Inferior parietal cortex (tissue), 1 donor: ENCODE measurements around the gene TCERG1L.
"Not testable (repeated sequence)": the region's sequence is repeated elsewhere in the genome, so short reads cannot be mapped to it uniquely, and the experiment has no call there.

Experiments
- DNase-seq: peaks from one replicate; pipeline ENCODE4 v3.0.0-alpha.2; 2016; ENCODE audit errors: extremely low spot score

TCERG1L gene

DNA sequence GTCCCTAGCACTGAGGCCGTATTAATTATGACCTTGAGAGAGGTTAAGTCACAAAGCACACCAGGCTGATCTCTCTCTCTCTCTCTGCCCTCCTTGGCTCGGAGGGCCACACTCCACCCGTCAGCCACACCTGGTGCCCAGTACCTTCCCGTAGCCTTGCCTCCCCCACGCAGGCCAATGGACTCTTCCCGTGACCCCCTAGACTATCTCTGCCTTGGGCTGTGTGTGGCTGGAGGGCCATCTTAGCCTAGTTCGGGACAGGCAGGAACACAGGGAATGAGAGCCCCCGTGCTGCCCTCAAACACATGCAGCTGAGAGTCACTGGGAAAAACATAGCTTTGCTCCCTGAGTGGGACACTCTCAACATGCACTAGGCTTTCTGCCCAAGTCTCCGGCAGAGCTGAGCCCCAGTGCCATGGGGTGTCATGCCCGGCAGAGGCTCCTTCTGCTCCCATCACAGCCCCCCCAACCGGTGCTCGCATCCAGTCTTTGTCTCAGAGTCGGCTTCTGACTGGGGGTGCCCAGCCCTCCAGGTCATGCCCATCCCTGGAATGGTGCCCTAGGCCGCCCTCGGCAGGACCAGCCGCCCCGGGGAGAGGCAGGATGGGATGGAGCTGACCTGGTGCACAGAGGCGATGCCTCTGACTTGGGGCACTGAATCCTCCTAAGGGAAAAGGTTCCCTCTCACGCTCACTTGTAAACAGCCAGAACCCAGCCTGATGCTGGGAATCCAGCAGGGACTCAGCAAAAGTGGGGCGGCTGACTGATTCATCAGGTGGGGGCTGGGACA, 63.0 kb downstream of the TCERG1L start:
- DNase-seq = no peak

DNA sequence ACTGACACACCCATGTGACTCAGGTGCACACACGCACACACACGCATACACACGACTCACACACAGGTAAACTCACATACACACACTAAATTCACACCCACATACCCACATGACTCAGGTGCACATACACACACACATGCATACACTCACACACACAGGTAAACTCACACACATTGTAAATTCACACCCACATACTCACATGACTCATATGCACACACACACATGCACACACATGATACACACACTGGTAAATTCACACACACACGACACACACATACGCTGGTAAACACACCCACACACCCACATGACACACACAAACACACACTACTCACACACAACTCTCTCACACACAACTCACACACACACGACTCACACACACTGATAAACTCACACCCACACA, 63.6 kb downstream of the TCERG1L start:
- no peak for DNase-seq

DNA sequence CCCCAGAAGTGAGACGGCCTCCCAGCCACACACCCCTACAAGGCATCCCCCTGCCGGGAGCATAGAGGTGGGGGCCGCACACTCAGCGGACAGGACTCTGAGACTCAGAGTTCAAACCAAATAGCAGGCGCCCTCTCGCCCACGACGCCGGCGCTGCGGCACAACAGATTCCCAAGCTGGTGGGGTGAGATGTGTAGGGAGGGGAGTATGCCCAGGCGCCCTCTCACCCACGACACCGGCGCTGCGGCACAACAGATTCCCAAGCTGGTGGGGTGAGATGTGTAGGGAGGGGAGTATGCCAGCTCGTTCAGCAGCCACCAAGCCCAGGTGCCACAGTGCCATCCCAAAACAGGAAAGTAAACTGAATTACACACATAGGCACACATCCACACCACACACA, 64.7 kb downstream of the TCERG1L start:
- no peak for DNase-seq

DNA sequence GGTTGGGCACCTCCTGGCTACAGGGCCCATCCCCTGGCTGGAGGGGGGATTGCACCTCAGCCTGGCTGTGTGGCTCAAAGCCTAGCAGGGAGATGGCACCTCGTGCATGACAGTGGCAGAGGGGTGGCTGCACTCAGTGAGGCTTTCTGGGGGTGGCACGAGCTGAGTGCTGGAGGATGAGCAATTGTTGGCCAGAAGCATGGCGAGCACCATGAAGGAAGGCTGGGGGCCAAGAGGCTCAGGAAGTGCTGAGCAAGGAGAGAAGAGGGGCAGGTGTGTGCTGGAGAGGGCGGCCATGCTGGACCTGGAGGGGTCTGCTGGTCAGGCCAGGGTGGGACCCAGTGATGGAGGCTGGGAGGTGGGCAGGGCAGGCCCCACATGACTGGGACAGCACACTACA, 65.4 kb downstream of the TCERG1L start:
- DNase-seq = no peak

DNA sequence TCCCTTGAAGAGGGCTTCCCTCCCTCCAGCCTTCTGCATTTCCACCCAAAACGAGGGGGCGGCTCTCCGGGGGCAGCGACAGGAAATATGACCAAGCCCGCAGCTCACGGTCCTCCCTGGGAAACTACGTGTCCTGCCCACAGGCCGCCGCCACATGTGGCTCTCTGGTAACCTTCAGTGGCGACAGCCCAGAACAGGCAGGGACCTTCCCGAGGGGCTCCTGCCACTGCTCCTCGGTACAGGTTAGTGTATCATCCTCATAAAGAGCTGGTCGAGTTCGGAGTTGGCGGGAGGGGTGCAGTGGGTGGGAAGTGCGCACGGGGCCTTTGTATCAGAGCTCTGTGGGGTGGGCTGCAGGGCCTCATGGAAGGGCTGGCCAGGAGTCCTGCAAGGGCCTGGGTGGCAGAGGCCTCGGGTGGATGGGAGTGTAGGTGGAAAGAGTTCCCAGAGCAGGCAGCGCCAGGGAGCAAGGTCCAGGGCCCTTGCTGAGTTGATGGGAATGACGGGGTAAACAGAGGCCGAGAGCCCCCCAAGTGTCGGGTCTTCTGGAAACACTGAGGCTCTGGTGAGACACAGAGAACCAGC, 66.0 kb downstream of the TCERG1L start:
- DNase-seq = no peak

DNA sequence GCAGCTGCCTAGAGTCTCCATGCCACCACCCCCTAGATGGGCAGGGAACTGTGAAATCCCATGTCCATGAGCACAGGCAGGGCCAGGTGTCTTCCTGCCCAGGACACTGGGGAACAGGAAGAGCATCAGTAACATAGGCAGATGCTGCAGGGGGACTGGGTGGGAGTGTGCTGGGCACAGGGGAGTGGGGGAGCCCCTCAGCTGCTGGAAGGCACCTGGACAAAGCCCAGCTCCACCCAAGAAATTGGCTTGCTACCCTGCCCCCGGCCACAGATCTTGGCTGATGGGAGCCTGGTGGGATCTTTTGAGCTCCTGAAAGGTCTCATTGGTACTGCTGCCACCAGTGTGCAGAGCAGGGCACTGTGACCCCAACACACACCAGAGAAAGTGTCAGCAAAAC, 66.7 kb downstream of the TCERG1L start:
- no peak for DNase-seq

DNA sequence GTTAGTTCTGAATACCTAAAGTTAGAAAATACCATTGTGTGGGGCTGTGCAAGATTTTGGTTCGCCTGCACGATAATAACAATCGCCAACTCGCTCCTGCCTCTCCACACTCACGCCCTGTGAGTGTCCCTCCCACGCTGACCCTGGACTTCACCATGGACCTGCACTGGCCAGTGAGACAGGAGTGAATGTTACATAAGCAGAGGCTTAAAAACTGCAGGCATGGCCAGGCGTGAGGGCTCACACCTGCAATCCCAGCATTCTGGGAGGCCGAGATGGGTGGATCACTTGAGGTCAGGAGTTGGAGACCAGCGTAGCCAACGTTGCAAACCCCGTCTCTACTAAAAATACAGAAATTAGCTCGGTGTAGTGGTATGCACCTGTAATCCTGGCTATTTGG, 68.4 kb downstream of the TCERG1L start:
- no peak for DNase-seq

DNA sequence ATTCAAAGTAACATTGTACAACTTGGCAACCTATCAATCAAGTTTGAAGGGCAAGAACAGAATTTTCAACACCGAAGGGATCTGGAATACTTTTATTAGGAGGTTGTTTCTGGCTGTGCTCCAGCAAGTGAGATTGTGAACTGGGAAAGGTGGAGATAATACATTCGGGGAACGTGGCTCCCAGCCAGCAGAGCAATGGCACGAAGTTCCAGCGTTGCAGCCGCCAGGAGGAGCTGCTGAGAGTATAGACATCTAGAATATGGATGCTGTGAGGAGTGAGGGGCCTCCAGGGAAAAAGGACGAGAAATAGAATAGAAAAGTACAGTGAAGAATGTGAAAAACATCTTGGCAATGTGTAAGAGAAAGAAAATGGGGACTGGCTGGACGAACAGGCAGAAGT, 69.5 kb downstream of the TCERG1L start:
- DNase-seq = peak; percentile 8

DNA sequence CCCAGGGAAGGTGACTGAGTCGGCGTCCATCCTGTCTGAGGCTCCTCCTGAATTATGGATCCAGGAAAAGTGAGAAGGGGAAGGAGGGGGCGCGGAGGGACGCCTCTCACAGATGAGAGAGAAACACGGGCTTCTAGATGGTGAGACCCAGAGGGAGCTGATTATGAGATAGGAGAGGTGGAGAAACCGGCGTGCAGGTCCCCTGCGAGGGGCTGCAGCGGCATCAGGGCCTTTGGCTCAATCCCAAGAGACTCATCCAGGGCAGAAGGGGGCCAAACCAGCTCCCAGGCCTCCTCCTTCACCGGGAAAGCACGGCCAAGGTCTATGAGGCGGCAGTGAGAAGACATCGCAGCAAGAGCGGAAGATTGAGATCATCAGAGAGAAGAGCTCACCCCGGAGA, 70.8 kb downstream of the TCERG1L start:
- no peak for DNase-seq

DNA sequence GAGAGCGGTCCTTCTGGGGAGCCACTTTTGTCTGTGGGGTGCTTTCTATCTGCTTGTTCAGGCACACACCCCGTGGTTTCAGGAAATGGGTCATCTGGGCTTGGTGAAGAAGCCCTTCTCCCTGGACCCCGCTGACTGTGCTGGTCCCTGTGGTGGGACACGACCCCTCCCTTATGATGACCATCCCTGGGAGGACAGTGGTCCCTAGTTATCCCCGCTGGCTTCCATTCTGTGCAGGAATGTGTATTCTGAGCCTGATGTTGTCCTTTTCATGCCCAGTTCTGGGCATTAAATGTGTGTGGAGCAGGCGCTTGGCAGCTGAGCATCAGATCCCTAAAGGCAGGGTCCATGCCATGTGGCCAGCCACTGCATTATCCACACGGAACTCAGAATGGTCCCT, 71.6 kb downstream of the TCERG1L start:
- DNase-seq = no peak

DNA sequence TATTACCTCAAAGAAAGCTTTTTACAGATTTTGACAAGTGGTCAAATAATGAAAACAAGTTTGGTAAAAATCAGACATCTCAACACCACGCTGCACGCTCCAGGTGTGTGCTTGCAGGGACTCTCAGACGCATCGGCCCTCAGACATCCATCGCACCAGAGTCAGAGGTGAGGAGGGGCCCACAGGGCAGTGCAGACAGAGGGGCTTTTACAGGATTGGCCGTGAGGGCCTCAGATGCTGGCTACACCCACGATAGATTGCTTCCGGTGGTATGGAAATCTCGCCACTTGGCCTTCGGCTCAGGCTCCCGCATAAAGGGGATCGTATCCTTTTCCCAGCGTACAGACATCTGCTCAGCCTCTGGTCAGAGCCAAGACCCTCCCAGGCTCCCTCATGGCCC, 72.1 kb downstream of the TCERG1L start:
- no peak for DNase-seq

DNA sequence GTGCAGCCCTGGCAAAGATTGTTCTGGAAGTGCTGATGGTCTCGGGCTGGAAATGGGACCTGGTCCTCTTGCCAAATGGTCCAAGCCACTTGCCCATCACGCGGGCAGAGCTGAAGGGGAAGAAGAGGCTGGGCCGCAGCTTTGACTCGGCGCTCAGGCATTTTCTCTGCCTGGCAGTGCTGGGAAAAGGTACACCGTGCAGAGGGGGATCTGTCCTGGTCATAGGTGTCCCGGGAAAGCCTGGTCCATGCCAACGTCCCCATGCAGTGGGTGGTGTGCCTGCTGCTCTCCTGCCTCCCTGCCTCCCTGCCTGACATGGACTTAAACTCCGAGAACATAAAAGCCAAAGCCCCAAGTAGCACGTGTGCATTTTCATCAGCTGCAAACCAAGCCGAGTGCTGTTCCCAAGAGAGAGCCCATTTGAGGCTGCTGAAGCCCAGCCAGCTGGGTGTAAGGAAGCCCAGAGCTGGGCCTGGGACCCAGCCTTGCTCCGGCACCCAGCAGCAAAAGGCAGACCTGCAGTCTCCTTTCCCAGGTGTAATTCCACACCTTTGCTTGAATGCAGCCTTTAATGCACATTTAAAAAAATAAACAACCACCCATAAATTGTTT, 72.7 kb downstream of the TCERG1L start:
- no peak for DNase-seq

DNA sequence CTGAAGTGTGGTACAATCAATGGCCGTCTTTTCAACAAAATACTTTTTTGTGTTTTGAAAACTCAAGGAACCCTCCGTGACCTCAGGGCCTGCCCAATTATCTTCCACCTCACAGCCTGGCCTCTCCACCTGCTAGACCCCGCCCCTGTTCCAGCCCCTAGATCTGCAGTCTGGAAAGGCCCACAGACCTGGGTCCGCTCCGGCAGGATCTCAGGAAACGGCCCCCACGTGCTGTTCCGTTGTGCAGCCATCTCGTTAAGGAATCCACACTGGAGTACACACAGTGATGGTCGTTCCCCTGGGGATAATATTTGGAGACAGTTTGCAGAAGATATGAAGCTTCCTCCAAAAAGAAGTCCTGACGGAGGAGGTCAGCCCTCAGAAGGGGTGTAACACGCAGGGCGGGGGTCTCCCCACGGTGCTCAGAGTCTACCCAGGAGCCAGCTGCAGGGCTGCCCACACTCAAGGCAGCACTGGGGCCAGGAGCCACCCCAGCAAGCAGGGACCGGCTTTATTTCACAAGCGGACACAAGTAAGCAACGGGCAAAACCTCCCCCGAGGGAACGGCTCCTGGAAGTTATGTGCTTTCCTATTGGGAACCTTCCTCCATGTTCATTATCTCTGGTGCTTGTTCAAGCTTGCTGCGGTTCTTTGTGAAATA, 73.4 kb downstream of the TCERG1L start:
- DNase-seq = no peak

DNA sequence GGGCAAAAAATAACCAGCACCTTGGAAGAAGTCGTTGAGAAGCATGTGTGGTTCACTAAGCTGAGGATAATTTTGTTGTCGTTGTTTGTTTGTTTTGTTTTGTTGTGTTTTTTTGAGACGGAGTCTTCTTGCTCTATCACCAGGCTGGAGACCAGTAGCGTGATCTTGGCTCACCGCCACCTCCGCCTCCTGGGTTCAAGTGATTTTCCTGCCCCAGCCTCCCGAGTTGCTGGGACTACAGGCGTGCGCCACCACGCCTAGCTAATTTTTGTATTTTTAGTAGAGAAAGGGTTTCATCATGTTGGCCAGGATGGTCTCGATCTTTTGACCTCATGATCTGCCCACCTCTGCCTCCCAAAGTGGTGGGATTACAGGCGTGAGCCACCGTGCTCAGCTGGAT, 76.9 kb downstream of the TCERG1L start:
- not testable (repeated sequence) for DNase-seq

DNA sequence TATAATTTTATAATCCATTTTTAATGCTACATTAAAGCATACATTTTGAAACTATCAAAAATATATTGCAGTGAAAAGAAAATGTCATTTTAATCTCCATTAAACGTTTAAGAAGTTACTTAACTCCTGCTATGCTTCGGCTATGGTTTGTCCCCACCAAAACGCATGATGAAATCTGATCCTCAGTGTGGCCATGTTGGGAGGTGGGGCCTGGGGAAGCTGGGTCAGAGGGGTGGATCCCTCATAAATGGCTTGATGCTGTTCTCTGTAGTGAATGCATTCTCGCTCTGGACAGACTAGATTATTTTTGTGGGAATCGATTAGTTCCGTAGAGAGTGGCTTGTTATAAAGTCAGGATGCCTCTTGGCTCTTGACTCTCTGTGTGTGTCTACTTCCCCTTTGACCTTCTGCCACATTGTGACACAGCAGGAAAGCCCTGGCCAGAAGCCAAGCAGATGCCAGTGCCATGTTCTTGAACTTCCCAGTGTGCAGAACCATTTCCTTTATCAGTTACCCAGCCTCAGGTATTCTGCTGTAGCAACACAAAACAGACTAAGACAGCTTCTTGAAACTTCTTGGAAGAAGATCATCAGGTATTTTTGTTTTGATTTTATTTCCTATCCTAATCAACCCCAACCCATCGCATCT, 77.8 kb downstream of the TCERG1L start:
- no peak for DNase-seq

DNA sequence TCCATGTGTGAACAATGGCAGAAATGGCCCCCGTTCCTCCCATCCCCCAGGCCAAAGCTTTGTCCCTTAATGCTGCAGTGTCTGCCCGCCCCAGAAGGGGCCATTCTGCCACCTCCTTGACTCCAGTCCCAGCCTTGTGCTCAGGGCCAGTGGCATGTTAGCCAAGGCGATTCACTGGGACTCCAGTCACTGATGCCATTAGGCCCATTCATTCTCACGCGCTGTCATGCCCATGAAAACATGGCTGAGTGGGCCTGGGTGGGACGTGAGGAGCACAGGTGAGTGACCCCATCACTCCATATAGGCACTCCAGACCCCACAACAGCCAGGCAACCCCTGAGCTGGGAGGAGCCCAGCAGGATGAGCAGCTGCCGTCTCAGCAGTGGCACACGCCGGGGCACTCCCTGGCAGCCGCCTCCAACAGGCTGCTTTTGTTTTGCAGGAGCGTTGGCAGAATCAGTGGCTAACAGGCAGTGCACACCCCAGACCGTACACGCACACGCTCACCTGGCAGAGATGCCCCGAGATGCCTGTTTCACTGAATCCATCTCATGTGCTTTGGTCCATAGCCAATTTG, 79.5 kb downstream of the TCERG1L start:
- no peak for DNase-seq

DNA sequence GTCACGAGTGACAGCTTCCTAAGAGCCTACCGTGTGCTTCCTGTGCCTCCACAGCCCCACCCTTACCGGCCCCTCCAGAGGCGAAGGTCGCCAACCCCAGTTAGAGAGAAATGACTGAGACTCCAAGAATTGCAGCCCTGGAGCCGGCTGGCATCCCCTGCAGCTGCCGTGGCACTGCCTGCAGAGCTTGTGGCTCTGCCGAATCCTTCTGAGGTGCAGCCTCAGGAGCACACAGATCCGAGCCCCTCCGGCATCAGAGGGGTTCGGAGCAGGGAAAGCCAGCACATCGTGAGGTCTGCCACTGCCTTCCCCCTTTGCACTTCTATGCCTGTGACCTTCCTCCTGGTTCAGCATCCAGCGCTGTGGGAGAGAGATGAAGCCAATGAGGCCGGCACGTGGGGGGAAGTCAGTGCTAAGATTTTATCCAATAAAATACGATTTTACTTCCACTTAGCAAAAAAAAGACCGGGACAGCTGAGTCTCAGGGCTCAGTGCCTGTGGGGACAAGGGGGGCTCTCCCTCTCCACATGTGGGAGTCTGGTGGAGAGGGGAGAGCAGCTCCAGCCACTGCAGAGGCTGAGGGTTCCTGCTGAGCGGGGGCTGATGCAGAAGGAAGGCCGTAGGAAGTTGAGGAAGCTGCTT, 80.1 kb downstream of the TCERG1L start:
- DNase-seq = no peak

DNA sequence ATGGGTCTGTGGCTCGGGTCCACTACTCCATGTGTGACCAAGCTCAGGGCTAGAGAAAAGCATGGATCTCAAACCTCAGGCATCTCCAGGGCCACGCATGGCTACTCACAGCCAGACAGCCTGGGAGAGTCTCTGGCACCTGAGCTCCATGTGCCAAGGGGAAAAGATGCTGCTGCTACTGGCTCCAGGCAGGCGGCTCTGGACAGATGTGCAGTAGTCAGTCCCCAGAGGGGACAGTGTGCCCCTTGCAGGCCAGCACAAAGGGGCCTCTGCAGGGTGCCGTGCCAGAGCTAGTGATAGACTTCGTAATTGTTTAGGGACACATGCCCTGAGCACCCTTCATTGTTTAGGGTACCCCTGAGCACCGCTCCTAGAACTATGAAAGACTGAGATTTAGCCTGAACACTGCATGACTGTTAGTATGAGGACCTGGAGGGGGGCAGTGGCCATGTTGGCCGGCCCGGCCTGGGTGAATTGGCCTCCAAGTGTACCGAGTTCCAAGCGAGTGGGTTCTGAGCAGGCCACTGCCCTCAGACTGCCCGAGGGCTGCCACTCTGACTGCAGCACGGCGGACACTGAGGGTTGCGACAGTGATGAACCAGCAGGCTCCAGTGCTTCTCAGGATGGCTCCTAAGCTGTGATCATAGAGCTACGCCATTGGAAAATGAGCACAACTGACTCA, 80.7 kb downstream of the TCERG1L start:
- no peak for DNase-seq

DNA sequence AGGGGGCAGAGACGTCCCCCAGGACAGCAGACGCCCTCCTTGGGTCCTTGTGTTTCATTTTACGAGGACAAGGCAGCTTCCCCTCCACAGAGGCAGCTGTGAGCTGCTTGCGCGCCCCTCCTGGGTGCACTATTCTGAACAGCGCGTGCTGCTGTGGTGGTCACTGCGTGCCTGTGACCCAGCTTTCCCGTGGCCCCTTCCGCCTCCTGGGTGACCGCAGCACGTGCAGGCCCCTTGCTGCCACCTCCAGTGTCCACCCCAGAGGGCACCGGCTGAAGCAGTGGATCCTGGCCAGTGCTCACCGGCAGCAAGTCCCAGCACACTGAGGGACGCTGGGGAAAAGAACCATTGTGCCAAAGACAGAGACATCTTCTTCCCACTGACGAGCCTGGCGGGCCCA, 81.4 kb downstream of the TCERG1L start:
- DNase-seq = no peak

DNA sequence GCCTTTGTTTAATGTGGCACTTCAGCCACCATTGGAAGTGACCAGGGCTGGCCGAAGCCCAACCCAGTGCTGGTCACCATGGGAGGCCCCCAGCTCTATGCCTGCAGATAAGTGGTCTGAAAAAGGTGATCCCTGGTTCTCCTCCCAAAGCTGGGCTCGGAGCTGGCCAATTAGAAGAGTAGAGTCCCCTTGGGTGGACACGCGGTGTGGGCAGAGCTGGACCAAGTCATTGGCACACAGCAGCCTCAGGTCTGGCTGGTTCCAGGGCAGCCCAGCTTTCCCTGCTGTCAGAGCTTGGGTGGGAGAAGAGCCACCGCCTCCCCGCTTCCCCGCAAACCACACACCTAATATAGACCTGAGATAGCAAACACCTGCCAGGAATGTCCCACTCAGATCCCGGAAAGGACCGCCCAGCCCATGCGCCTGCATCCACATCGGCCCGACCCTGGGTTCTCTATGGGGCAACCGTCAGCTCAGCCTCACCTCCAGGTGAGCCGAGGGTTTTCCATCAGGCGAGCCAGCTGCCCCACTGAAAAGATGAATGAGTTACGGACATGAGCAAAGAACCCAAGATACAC, 84.3 kb downstream of the TCERG1L start:
- DNase-seq = no peak
